Cardiac muscle cell (in vitro differentiated cells and primary cell): ENCODE results near the gene ERH. TPM values are rescaled to one million over a fixed set of nuclear protein-coding genes. Genes with fewer than 3 reads are reported as not detected.

ENCODE experiments used
- DNase-seq, 2 donors: peaks; one replicate each; pipeline versions ENCODE4 v3.0.0 to v3.0.0-alpha.2; 2010 to 2017; ENCODE audit warnings: low read depth in 1 of 2, low spot score in 1 of 2
- H3K27ac ChIP-seq: fragments of 200-600 bp; sonication (generic); 2 replicates; pipeline ENCODE4 v1.5.1; 2016
- H3K27me3 ChIP-seq: fragments of 200-600 bp; sonication (generic); 2 replicates; pipeline ENCODE4 v1.6.0; 2016; ENCODE audit warnings: control low read depth
- H3K36me3 ChIP-seq: fragments of 200-600 bp; sonication (generic); 2 replicates; pipeline ENCODE4 v1.5.1; 2016; ENCODE audit warnings: control low read depth
- H3K4me1 ChIP-seq: fragments of 200-600 bp; sonication (generic); 2 replicates; pipeline ENCODE4 v1.8.1; 2017; ENCODE audit warnings: low read depth, mild to moderate bottlenecking, mixed run types
- H3K4me3 ChIP-seq: fragments of 200-600 bp; sonication (generic); 2 replicates; pipeline ENCODE4 v1.5.1; 2016; ENCODE audit warnings: mild to moderate bottlenecking
- H3K9me3 ChIP-seq: fragments of 200-600 bp; sonication (generic); 2 replicates; pipeline ENCODE4 v1.5.1; 2017; ENCODE audit warnings: low read depth, mild to moderate bottlenecking, control low read depth
- polyA plus RNA-seq: library from polyadenylated mRNA; unstranded; fragments of >200 nt; fragmentation: Nextera tagmentation; extraction: Ambion mirVana; gene quantifications from 2 replicates; pipeline ENCODE4 v1.2.1, GENCODE V29; 2016
- total RNA-seq: library from RNA; depleted of rRNA; stranded (reverse); fragments of >200 nt; gene quantifications from 2 replicates; pipeline ENCODE4 v1.2.3, GENCODE V29; 2016
- TF ChIP-seq, protein P1 (sequence below): IDR thresholded peaks from 2 replicates; pipeline ENCODE4 v1.5.1; 2012; ENCODE audit warnings: low read depth, mild to moderate bottlenecking, low read length

Gene ERH
- total and polyA plus RNA-seq, 2 experiments from 2014 or later, result 97.0 to 296 TPM

DNA sequence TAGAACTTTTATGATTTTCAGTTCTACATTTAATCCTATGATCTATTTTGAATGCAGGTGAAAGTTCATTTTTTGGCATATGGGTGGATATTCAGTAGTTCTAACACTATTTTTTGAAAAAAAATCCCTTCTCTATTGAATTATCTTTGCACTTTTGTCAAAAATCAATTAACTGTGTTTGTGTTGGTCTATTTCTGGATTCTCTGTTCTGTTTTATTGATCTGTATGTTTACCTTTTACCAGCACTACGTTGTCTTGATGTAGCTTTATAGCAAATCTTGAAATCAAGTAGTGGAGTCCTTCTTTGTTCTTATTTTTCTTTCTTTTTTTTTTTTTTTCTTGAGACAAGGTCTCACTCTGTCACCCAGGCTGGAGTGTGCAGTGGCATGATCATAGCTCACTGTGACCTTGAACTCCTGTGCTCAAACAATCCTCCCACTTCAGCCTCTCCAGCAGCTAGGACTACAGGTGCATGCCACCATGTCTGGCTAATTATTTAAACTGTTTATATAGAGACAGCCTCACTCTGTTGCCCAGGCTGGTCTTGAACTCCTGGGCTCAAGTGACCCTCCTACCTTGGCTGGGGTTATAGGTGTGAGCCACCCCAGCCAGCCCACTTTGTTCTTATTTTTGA is 32.3 kb upstream of the ERH start:
- no peak overlapping the region for H3K27ac ChIP-seq
- peaks cover 14% of the 10 kb centered on the region for H3K36me3 ChIP-seq
- no peak overlapping the region for H3K4me3 ChIP-seq
- no peaks in the 10 kb centered on the region for H3K4me1 ChIP-seq
- no peak for DNase-seq
- no peaks in the 10 kb centered on the region for H3K27me3 ChIP-seq
- TF ChIP-seq, protein P1, sequence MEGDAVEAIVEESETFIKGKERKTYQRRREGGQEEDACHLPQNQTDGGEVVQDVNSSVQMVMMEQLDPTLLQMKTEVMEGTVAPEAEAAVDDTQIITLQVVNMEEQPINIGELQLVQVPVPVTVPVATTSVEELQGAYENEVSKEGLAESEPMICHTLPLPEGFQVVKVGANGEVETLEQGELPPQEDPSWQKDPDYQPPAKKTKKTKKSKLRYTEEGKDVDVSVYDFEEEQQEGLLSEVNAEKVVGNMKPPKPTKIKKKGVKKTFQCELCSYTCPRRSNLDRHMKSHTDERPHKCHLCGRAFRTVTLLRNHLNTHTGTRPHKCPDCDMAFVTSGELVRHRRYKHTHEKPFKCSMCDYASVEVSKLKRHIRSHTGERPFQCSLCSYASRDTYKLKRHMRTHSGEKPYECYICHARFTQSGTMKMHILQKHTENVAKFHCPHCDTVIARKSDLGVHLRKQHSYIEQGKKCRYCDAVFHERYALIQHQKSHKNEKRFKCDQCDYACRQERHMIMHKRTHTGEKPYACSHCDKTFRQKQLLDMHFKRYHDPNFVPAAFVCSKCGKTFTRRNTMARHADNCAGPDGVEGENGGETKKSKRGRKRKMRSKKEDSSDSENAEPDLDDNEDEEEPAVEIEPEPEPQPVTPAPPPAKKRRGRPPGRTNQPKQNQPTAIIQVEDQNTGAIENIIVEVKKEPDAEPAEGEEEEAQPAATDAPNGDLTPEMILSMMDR, result no peak
- H3K9me3 ChIP-seq, result no peaks in the 10 kb centered on the region

GRCh38 chr14:69429643-69430042 is 31.5 kb upstream of the ERH start:
- no peak overlapping the region for H3K27ac ChIP-seq
- DNase-seq, result no peak
- no peaks in the 10 kb centered on the region for H3K27me3 ChIP-seq
- H3K36me3 ChIP-seq, result peaks cover 14% of the 10 kb centered on the region
- H3K4me1 ChIP-seq, result no peaks in the 10 kb centered on the region
- H3K9me3 ChIP-seq, result no peaks in the 10 kb centered on the region
- H3K4me3 ChIP-seq, result no peak overlapping the region
- TF ChIP-seq, protein P1, result no peak

DNA sequence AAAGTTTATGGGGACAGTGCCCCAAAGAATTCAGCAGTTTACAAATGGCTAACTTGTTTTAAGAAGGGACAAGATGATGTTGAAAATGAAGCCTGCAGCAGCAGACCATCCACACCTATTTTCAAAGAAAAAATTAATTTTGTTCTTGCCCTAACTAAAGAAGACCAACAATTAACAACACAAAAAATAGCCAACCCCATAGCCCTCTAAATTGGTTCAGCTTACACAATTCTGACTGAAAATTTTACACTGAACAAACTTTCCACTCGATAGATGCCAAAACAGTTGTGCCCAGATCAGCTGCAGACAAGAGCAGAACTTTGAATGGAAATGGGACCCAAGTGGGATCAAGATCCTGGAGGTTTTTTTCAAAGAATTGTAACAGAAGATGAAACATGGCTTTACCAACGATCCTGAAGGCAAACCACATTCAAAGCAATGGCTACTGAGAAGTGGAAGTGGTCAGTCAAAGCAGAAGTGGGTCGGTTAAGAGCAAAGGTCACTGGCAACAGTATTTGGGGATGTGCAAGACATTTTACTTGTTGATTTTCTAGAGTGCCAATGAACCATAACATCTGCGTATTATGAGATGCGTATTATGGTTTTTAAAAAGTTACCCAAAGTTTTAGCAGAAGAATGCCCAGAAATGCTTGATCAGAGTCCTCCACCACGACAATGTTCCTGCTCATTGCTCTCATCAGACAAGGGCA is 30.3 kb upstream of the ERH start:
- Histone ChIP-seq H3K4me3 (no peak overlapping the region), H3K27ac (no peak overlapping the region), H3K27me3 (no peaks in the 10 kb centered on the region), H3K9me3 (no peaks in the 10 kb centered on the region), H3K4me1 (no peaks in the 10 kb centered on the region), H3K36me3 (peaks cover 14% of the 10 kb centered on the region)
- DNase-seq, result no peak
- TF ChIP-seq, protein P1, result no peak

GRCh38 chr14:69427596-69427995 is 29.5 kb upstream of the ERH start:
- H3K9me3 ChIP-seq, result no peaks in the 10 kb centered on the region
- no peaks in the 10 kb centered on the region for H3K4me1 ChIP-seq
- peaks cover 14% of the 10 kb centered on the region for H3K36me3 ChIP-seq
- H3K27ac ChIP-seq, result no peak overlapping the region
- no peaks in the 10 kb centered on the region for H3K27me3 ChIP-seq
- DNase-seq, result no peak
- H3K4me3 ChIP-seq, result no peak overlapping the region
- TF ChIP-seq, protein P1, result no peak

DNA sequence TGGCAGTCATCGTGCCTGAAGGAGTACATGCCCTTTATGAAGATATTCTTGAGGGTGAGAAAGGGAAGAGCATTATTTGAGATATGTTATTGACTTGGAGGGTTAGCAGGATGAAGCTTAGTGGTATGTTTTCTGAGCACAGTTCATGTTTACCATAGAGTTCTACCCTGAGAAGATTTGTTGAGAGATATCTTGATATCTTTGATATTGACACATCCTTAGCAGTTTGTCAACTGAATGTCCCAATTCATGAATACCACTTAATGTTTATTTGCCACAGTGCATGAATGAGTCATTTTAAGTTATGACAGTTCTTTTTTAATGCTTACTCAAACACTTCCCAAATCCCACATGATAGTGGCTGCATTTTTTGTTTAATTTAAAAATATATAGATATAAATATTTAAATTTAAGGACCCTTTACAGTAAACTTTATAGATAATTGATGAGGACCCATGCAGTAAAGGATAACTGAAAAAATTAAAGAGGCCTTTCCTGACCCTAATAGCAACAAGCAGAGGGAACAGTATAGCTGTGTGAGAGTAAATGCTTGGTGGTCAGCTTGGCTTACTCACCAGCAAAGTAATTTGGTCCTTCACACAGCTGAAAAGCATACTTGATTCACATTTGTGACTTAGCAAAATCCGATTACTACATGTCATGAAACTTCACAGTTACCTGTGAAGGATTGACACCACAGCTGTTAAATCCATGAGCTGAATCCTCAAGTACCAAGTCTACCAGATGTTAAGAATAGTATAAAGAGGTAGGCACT is 26.2 kb upstream of the ERH start:
- Histone ChIP-seq H3K4me1 (no peaks in the 10 kb centered on the region), H3K27me3 (no peaks in the 10 kb centered on the region), H3K4me3 (no peak overlapping the region), H3K27ac (no peak overlapping the region), H3K9me3 (no peaks in the 10 kb centered on the region), H3K36me3 (peaks cover 14% of the 10 kb centered on the region)
- TF ChIP-seq, protein P1, result no peak
- DNase-seq, result no peak
